ENCODE measurements around the gene C2. TPM values are rescaled to one million over a fixed set of nuclear protein-coding genes. Genes with fewer than 3 reads are reported as not detected.
A peak's percentile ranks its signal among the peaks of the same experiment; 100 is the strongest.

C2 gene
- polyA plus RNA-seq: not detected

- Mint-ChIP-seq H3K4me1 (peaks cover 0 to 3% (median 0%) of the 10 kb centered on the region in 3 donors), H3K36me3 (no peaks in the 10 kb centered on the region), H3K27me3 (peaks cover 2% of the 10 kb centered on the region), H3K4me3 (no peak within 1 kb of the TSS), H3K9me3 (peaks cover 0 to 1% (median 0%) of the 10 kb centered on the region in 3 donors), H3K27ac (no peak within 1 kb of the TSS)
These were observed at the start of gene C2 for GRCh38 chr6:31927242-31927862. TSS of gene C2 (plus strand) at chr6:31927717. CDS start at chr6:31927753, 36 bp downstream.

- Mint-ChIP-seq H3K4me1 (peaks cover 0 to 4% (median 3%) of the 10 kb centered on the region in 3 donors), H3K36me3 (peaks cover 4% of the 10 kb centered on the region), H3K27ac (peak overlapping the region in 1 of 3 donors; percentile 27), H3K27me3 (peaks cover 1% of the 10 kb centered on the region), H3K4me3 (no peak overlapping the region), H3K9me3 (no peaks in the 10 kb centered on the region)
These were observed 49.3 kb upstream of the C2 start for GRCh38 chr6:31878222-31878621.

- H3K4me1 Mint-ChIP-seq: peaks cover 0 to 4% (median 3%) of the 10 kb centered on the region in 3 donors
- peaks cover 1% of the 10 kb centered on the region for H3K27me3 Mint-ChIP-seq
- no peak within 1 kb of the TSS for H3K4me3 Mint-ChIP-seq
- H3K36me3 Mint-ChIP-seq: peaks cover 4% of the 10 kb centered on the region
- no peaks in the 10 kb centered on the region for H3K9me3 Mint-ChIP-seq
- H3K27ac Mint-ChIP-seq: peak within 1 kb of the TSS in 1 of 3 donors; percentile 27
These were observed 48.8 kb upstream of the C2 start, which contains the start of gene SLC44A4 for GRCh38 chr6:31878726-31879125. TSS of gene SLC44A4 (minus strand) at chr6:31878997. CDS start at chr6:31878980, 17 bp downstream.

- peaks cover 1% of the 10 kb centered on the region for H3K27me3 Mint-ChIP-seq
- peaks cover 0 to 4% (median 2%) of the 10 kb centered on the region in 3 donors for H3K4me1 Mint-ChIP-seq
- H3K36me3 Mint-ChIP-seq: peaks cover 4% of the 10 kb centered on the region
- H3K27ac Mint-ChIP-seq: no peak overlapping the region
- H3K9me3 Mint-ChIP-seq: no peaks in the 10 kb centered on the region
- no peak overlapping the region for H3K4me3 Mint-ChIP-seq
These were observed 48.4 kb upstream of the C2 start for GRCh38 chr6:31879143-31879542.

- H3K27me3 Mint-ChIP-seq: peaks cover 1% of the 10 kb centered on the region
- no peak overlapping the region for H3K27ac Mint-ChIP-seq
- no peak overlapping the region for H3K4me3 Mint-ChIP-seq
- H3K9me3 Mint-ChIP-seq: no peaks in the 10 kb centered on the region
- H3K36me3 Mint-ChIP-seq: peaks cover 4% of the 10 kb centered on the region
- peaks cover 0 to 4% (median 0%) of the 10 kb centered on the region in 3 donors for H3K4me1 Mint-ChIP-seq
These were observed 47.6 kb upstream of the C2 start for GRCh38 chr6:31879901-31880300.

GRCh38 chr6:31880616-31881015, 46.9 kb upstream of the C2 start:
- H3K4me1 Mint-ChIP-seq: peaks cover 0 to 4% (median 0%) of the 10 kb centered on the region in 3 donors
- H3K9me3 Mint-ChIP-seq: no peaks in the 10 kb centered on the region
- peaks cover 1% of the 10 kb centered on the region for H3K27me3 Mint-ChIP-seq
- H3K36me3 Mint-ChIP-seq: peaks cover 4% of the 10 kb centered on the region
- H3K27ac Mint-ChIP-seq: no peak overlapping the region
- no peak overlapping the region for H3K4me3 Mint-ChIP-seq

GRCh38 chr6:31881136-31881859, 46.2 kb upstream of the C2 start:
- Mint-ChIP-seq H3K27me3 (no peaks in the 10 kb centered on the region), H3K36me3 (peaks cover 7% of the 10 kb centered on the region), H3K4me3 (no peak overlapping the region), H3K9me3 (no peaks in the 10 kb centered on the region), H3K4me1 (peaks cover 0 to 4% (median 3%) of the 10 kb centered on the region in 3 donors), H3K27ac (no peak overlapping the region)

GRCh38 chr6:31882344-31882743, 45.2 kb upstream of the C2 start:
- Mint-ChIP-seq H3K9me3 (no peaks in the 10 kb centered on the region), H3K27ac (no peak overlapping the region), H3K4me1 (peaks cover 0 to 4% (median 4%) of the 10 kb centered on the region in 3 donors), H3K27me3 (no peaks in the 10 kb centered on the region), H3K4me3 (no peak overlapping the region), H3K36me3 (peaks cover 7% of the 10 kb centered on the region)

- no peaks in the 10 kb centered on the region for H3K9me3 Mint-ChIP-seq
- no peak overlapping the region for H3K4me3 Mint-ChIP-seq
- H3K27me3 Mint-ChIP-seq: no peaks in the 10 kb centered on the region
- peaks cover 7% of the 10 kb centered on the region for H3K36me3 Mint-ChIP-seq
- no peak overlapping the region for H3K27ac Mint-ChIP-seq
- H3K4me1 Mint-ChIP-seq: peaks cover 0 to 4% (median 4%) of the 10 kb centered on the region in 3 donors
These were observed 43.8 kb upstream of the C2 start for GRCh38 chr6:31883676-31884075.

GRCh38 chr6:31884528-31885035, 42.9 kb upstream of the C2 start:
- Mint-ChIP-seq H3K36me3 (peaks cover 7% of the 10 kb centered on the region), H3K9me3 (no peaks in the 10 kb centered on the region), H3K27ac (no peak overlapping the region), H3K4me3 (no peak overlapping the region), H3K27me3 (no peaks in the 10 kb centered on the region), H3K4me1 (peaks cover 0 to 4% (median 3%) of the 10 kb centered on the region in 3 donors)

- H3K36me3 Mint-ChIP-seq: peaks cover 10% of the 10 kb centered on the region
These were observed 41.0 kb upstream of the C2 start for GRCh38 chr6:31886541-31886991.

GRCh38 chr6:31887173-31888007, 40.1 kb upstream of the C2 start:
- Mint-ChIP-seq H3K27ac (no peak overlapping the region), H3K9me3 (no peaks in the 10 kb centered on the region), H3K4me3 (no peak overlapping the region), H3K27me3 (no peaks in the 10 kb centered on the region), H3K36me3 (peaks cover 10% of the 10 kb centered on the region), H3K4me1 (peaks cover 0 to 4% (median 0%) of the 10 kb centered on the region in 3 donors)

More at GRCh38 chr6:31886541-31886991, 41.0 kb upstream of the C2 start:
- Mint-ChIP-seq H3K4me3 (peak overlapping the region in 1 of 4 donors; percentile 45), H3K9me3 (no peaks in the 10 kb centered on the region), H3K27ac (peak overlapping the region in 1 of 3 donors; percentile 63), H3K4me1 (peaks cover 0 to 4% (median 0%) of the 10 kb centered on the region in 3 donors), H3K27me3 (no peaks in the 10 kb centered on the region)

GRCh38 chr6:31888276-31889258, 39.0 kb upstream of the C2 start:
- peaks cover 0 to 4% (median 0%) of the 10 kb centered on the region in 3 donors for H3K4me1 Mint-ChIP-seq
- H3K27me3 Mint-ChIP-seq: no peaks in the 10 kb centered on the region
- peaks cover 9% of the 10 kb centered on the region for H3K36me3 Mint-ChIP-seq
- H3K9me3 Mint-ChIP-seq: no peaks in the 10 kb centered on the region
- H3K4me3 Mint-ChIP-seq: no peak overlapping the region
- H3K27ac Mint-ChIP-seq: peak overlapping the region in 2 of 3 donors; percentile 45 to 85
